NOMO-1 treated with DMSO at 0.1 percent for 48 hours (cell line): Measurements from ENCODE around the gene PVALEF.

ENCODE experiments used
- DNase-seq: peaks from one replicate; lab custom pipeline; 2025; ENCODE audit not compliant: unreplicated experiment; lab: John Stamatoyannopoulos, UW

The PVALEF gene

DNA sequence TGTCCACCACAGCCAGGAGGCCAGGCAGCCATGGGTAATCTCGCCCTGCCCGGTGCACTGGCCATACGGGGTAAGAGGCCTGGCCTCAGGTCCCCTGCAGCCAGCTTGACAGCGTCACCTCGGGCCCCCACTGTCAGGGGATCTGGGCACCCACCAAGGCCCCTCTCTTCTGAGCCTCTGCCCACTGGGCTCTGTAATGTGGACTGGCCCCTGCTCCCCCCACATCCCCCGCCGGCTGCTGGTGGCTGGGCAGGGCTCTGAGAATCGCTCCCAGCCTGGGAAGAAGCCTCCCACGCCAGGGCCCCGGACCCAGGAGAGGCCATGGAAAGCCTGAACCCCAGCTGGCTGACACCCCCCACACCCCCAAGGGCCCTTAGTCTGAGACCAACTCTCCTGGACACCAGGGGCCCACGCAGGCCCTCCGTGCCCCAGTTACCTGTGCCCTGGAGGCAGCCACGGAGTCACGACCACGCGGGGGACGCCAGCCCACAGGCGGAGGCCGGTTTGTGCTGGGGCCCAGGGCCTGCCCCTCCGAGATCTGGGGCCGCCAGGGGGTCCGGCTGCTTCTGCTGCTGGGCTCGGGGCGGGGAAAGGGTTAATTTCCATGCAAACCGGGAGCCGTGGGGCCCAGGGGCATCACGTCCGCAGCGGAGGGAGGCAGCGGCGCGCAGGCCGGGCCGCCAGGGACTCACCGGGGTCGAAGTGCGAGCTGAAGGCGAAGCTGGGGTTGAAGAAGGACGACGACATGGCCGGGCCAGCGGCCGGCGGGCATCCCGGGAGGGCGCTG is at the start of gene PVALEF:
Gene PVALEF, plus strand, starts transcription at position 262 of the 787 bp plus-strand sequence. CDS start 15,720 bp downstream, outside the sequence.
- DNase-seq = no peak

GRCh38 chr17:81115749-81116464 is 49.4 kb upstream of the PVALEF start:
- DNase-seq = no peak

- DNase-seq = no peak
Measured at GRCh38 chr17:81116704-81117103, 48.6 kb upstream of the PVALEF start.

GRCh38 chr17:81117672-81118198 is 47.6 kb upstream of the PVALEF start:
- no peak for DNase-seq

GRCh38 chr17:81118308-81119221 is 46.7 kb upstream of the PVALEF start:
- no peak for DNase-seq

DNA sequence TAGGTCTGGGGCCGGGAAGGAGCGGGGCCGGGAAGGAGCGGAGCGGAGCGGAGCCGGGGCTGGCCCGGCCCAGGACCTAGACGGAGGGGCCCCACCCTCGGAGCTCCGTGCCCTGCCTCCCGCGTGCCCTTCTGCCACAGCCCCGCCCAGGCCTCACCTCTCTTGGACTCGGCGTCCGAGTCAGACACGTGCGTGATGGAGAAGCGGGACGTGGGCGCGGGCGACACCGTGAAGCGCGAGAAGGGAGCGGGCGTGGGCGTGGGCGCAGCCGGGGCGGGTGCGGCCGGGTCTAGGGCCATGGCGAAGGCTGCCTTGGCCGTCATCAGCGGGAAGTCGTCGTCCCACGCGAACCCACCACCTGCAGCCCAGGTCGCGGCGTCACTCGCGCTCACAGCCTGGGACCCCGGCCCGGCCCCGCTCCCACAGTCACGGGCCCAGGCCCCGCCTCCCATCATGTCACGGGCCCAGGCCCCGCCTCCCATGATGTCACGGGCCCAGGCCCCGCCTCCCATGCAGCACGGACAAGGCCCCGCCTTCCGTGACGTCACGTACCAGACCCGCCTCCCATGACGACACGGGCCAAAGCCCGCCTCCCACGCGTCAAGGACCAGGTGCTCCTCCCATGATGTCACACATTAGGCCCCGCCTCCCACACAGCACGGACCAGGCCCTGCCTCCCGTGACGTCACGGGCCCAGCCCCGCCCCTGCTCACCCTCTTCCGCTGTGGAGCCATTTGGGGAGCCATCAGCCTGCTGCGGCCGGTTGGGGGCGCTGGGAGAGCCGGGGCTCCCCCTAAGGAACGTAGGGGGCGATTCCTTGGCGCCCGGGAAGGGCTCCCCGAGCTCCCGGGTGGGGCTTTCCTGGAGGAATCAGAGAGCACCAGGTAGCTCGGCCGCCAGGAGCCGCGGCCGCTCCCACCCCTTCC is 45.8 kb upstream of the PVALEF start:
- DNase-seq = peak; percentile 26

GRCh38 chr17:81120149-81120484 is 45.2 kb upstream of the PVALEF start:
- DNase-seq = no peak

DNA sequence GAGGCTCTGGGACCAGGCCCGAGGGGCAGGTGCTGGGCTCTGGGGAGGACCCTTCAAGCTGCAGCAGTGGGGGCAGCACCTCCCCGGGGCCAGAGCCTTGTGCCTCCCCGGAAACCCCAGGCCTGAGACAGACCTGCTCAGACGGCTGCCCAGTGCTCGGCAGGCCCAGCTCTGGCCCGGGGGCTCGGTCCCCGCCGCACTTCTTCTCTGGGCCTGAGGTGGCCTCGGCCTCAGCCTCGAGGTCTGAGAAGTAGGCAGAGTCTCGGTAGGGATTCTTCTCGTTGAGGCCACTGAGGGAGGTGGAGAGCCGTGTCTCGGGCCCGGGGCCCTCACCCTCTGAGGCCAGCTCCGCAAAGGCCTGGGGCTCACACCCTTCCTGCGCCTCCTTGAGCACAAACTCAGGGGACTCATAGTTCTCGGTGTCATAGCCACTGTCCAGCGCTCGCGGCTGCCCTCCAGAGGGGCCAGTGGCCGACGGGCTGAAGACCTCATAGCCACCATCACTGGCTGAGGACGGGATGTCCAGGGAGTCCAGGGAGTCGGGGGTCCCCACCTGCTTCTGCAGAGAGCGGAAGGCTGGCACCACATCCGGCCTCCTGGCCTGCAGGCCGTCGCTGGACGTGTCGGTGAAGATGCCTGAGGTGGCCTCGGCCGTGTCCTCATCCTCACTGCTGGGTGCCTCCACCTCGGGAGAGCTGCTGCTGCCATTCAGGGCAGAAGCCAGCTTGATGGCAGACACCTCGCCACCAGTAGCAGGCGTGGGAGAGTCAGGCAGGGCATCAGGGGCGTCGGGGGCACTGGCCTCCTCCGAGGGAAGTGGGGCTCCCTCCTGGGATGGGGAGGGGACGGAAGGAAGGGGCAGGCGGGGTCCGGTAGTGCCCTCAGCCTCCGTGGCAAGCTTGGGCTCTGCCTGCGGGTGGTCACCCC is 44.3 kb upstream of the PVALEF start:
- DNase-seq = no peak

DNA sequence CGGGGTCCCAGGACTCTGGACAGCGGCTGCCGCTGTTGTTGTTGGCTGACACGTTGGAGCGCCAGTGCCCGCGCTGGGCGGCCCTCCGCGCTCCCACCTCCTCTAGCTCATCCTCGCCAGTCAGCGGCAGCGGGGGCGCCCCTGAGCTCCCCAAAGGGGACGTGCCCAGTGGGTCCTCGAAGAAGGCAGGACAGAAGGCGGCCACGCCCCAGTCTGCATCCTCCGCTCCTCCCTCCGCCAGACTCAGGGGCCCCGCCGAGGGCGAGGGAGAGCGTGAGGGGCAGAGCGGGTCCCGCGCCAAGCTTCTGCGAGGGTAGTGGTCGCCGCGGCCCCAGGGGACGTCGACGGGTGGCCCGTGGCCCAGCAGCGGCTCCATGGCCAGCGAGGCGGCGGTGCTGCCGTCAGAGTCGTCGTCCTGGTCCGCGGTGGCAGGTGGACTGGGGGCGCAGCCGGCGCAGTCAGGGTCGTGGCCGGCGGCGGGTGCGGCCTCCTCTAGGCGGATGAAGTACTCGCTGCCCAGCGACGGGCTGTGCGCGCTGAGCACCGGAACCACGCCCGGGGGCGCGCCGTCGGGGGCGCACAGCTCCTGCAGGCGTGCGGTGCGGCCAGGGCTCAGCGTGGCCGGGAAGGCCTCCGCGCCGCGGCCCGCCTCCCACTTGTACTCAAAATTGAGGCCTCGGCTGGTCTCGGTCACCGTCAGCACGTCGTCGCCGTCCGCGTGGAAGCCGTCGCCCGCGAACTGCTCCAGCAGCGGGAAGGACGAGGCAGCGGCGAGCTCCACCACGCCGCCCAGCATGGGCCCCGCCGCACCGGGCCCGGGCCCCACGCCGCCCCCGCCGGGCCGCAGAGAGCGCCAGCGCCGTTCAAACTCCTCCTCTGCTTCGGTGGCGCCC is 43.2 kb upstream of the PVALEF start:
- no peak for DNase-seq

GRCh38 chr17:81123052-81124048 is 42.0 kb upstream of the PVALEF start:
- DNase-seq = no peak

- no peak for DNase-seq
Measured at GRCh38 chr17:81124377-81124776, 40.9 kb upstream of the PVALEF start.

- no peak for DNase-seq
Measured at GRCh38 chr17:81125573-81126081, 39.7 kb upstream of the PVALEF start.

DNA sequence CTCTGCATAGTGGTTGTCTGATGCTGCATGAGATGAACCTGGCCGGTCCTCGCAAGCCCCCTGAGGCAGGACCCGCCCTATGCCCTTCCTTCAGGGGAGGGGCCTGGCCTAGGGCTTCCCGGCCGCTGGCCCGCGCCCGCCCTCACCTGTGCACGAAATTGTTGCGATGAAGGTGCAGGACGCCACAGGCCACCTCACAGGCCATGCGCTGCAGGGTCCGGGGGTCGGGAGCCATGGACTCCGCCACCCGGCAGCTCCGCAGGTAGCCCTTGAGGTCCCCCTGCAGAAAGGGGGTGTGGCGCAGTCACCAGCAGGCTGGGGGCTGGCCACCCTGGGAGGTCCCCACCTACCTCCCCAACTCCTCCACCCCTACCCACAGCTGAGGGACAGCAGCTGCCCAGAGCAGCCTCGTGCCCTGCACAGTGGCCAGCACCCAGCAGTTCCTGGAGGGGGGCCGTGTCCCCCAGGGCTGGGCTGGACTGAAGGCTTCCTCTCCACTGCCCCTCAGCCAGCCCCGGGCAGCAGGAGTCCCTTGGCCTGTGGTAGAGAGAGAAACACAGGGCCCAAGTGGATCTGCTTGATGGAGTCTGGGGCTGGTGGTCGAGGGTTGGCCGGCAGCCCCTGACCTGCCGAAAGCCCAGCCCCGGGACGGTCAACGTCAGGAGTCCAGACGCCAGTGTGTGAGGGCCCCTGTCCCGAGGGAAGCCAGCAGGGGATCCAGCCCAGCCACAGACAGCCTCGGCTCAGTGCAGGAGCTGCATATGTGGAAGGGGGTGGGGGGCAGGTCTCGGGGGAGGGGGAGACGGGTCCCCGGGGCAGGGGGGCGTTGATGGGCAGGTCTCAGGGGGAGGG is 38.8 kb upstream of the PVALEF start:
- DNase-seq = no peak

GRCh38 chr17:81127133-81127455 is 38.2 kb upstream of the PVALEF start:
- no peak for DNase-seq

GRCh38 chr17:81127526-81128177 is 37.7 kb upstream of the PVALEF start:
- no peak for DNase-seq
